ENCODE results near the gene SF1.
"Not testable (repeated sequence)": the region's sequence is repeated elsewhere in the genome, so short reads cannot be mapped to it uniquely, and the experiment has no call there.

- TF ChIP-seq EZH2 (optimal IDR thresholded peaks at IDR 0.05; ENCODE audit: low read depth, low read length); EZH2phosphoT487 (IDR thresholded peaks at IDR 0.05; ENCODE audit: low read length): not testable (repeated sequence)
- TF ChIP-seq, protein P1, sequence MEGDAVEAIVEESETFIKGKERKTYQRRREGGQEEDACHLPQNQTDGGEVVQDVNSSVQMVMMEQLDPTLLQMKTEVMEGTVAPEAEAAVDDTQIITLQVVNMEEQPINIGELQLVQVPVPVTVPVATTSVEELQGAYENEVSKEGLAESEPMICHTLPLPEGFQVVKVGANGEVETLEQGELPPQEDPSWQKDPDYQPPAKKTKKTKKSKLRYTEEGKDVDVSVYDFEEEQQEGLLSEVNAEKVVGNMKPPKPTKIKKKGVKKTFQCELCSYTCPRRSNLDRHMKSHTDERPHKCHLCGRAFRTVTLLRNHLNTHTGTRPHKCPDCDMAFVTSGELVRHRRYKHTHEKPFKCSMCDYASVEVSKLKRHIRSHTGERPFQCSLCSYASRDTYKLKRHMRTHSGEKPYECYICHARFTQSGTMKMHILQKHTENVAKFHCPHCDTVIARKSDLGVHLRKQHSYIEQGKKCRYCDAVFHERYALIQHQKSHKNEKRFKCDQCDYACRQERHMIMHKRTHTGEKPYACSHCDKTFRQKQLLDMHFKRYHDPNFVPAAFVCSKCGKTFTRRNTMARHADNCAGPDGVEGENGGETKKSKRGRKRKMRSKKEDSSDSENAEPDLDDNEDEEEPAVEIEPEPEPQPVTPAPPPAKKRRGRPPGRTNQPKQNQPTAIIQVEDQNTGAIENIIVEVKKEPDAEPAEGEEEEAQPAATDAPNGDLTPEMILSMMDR (IDR thresholded peaks at IDR 0.05; ENCODE audit: low read length), result not testable (repeated sequence)
Measured at GRCh38 chr11:64815433-64815832, 37.1 kb upstream of the SF1 start.

Data from MM.1S (cell line).